OCI-LY1 (cell line): ENCODE measurements around the gene NFIB.

Source experiments
- H2AFZ ChIP-seq: fragments of 200-600 bp; sonication (generic), shearing (Covaris generic); 2 replicates; pipeline ENCODE4 v1.6.0; 2014; ENCODE audit warnings: antibody characterized with exemption, mild to moderate bottlenecking, low read length
- H3F3A ChIP-seq: fragments of 200-600 bp; sonication (generic), shearing (Covaris generic); 2 replicates; pipeline ENCODE4 v1.6.0; 2014; ENCODE audit warnings: mild to moderate bottlenecking, antibody characterized with exemption, low read length, moderate library complexity; ENCODE audit not compliant: insufficient read depth
- H3K27ac ChIP-seq: fragments of 200-600 bp; sonication (generic); 2 replicates; pipeline ENCODE4 v1.5.1; 2014; ENCODE audit warnings: low read length, mixed run types, mild to moderate bottlenecking, low read depth; ENCODE audit not compliant: poor library complexity, severe bottlenecking
- H3K27me3 ChIP-seq: fragments of 200-600 bp; sonication (generic); 2 replicates; pipeline ENCODE4 v1.6.0; 2014; ENCODE audit warnings: antibody characterized with exemption, mild to moderate bottlenecking, low read length, moderate library complexity; ENCODE audit not compliant: insufficient read depth
- H3K36me3 ChIP-seq: fragments of 200-600 bp; sonication (generic); 2 replicates; pipeline ENCODE4 v1.6.1; 2014; ENCODE audit warnings: mild to moderate bottlenecking, antibody characterized with exemption, low read length, moderate library complexity, mixed read lengths; ENCODE audit not compliant: insufficient read depth
- H3K4me1 ChIP-seq: fragments of 200-600 bp; sonication (generic); 2 replicates; pipeline ENCODE4 v1.5.1; 2014; ENCODE audit warnings: mild to moderate bottlenecking, low read length, moderate library complexity; ENCODE audit not compliant: insufficient read depth, severe bottlenecking
- H3K4me2 ChIP-seq: fragments of 200-600 bp; sonication (generic), shearing (Covaris generic); 2 replicates; pipeline ENCODE4 v1.6.1; 2014; ENCODE audit warnings: low read length
- H3K4me3 ChIP-seq: fragments of 200-600 bp; sonication (generic); 2 replicates; pipeline ENCODE4 v1.5.1; 2014; ENCODE audit warnings: low read length, low read depth, mild to moderate bottlenecking, mixed read lengths; ENCODE audit not compliant: poor library complexity, severe bottlenecking
- H3K79me2 ChIP-seq: fragments of 200-600 bp; shearing (Covaris generic); 2 replicates; pipeline ENCODE4 v1.6.1; 2016; ENCODE audit warnings: mixed run types, low read length, mixed read lengths; ENCODE audit not compliant: insufficient read depth
- H3K9ac ChIP-seq: fragments of 200-600 bp; sonication (generic), shearing (Covaris generic); 2 replicates; pipeline ENCODE4 v1.6.1; 2014; ENCODE audit warnings: mild to moderate bottlenecking, low read length, mixed read lengths
- H3K9me2 ChIP-seq: fragments of 200-600 bp; sonication (generic), shearing (Covaris generic); 2 replicates; pipeline ENCODE4 v1.6.1; 2014; ENCODE audit warnings: low read depth, mild to moderate bottlenecking, low read length, mixed read lengths
- H3K9me3 ChIP-seq: fragments of 200-600 bp; shearing (Covaris generic); 2 replicates; pipeline ENCODE4 v1.6.1; 2014; ENCODE audit warnings: low read length, mixed read lengths
- H4K20me1 ChIP-seq: fragments of 200-600 bp; sonication (generic), shearing (Covaris generic); 2 replicates; pipeline ENCODE4 v1.6.0; 2016; ENCODE audit warnings: mild to moderate bottlenecking, low read length; ENCODE audit not compliant: insufficient read depth
- CTCF ChIP-seq: fragments of 200-600 bp; sonication (generic), shearing (Covaris generic); IDR thresholded peaks from 2 replicates; pipeline ENCODE4 v1.5.1; 2017; ENCODE audit warnings: mild to moderate bottlenecking, antibody characterized with exemption, low read length, moderate library complexity, mixed read lengths
- EZH2 ChIP-seq: fragments of 200-600 bp; sonication (generic), shearing (Covaris generic); IDR thresholded peaks from 2 replicates; pipeline ENCODE4 v1.8.0; 2017; ENCODE audit warnings: borderline replicate concordance, mixed run types, mild to moderate bottlenecking, antibody characterized with exemption, low read length, moderate library complexity, mixed read lengths

NFIB gene

GRCh38 chr9:14098486-14099180 is 215.3 kb downstream of the NFIB start:
- H3K9me3 ChIP-seq = no peaks in the 10 kb centered on the region
- H3K27ac ChIP-seq = no peak overlapping the region
- no peak overlapping the region for H3K4me3 ChIP-seq
- H3K79me2 ChIP-seq = no peaks in the 10 kb centered on the region
- no peak overlapping the region for H3K9ac ChIP-seq
- no peaks in the 10 kb centered on the region for H3K4me1 ChIP-seq
- H3K9me2 ChIP-seq = no peaks in the 10 kb centered on the region
- no peaks in the 10 kb centered on the region for H4K20me1 ChIP-seq
- no peak overlapping the region for H3K4me2 ChIP-seq
- H3F3A ChIP-seq = no peaks in the 10 kb centered on the region
- H3K27me3 ChIP-seq = no peaks in the 10 kb centered on the region
- TF ChIP-seq EZH2 (no peak), CTCF (no peak)
- H2AFZ ChIP-seq = no peak overlapping the region
- H3K36me3 ChIP-seq = no peaks in the 10 kb centered on the region

- no peaks in the 10 kb centered on the region for H3K9me2 ChIP-seq
- H3K9me3 ChIP-seq = no peaks in the 10 kb centered on the region
- H3K27me3 ChIP-seq = no peaks in the 10 kb centered on the region
- no peak overlapping the region for H3K4me2 ChIP-seq
- no peak overlapping the region for H3K27ac ChIP-seq
- H4K20me1 ChIP-seq = no peaks in the 10 kb centered on the region
- H3K79me2 ChIP-seq = no peaks in the 10 kb centered on the region
- no peak overlapping the region for H3K9ac ChIP-seq
- no peak overlapping the region for H3K4me3 ChIP-seq
- no peaks in the 10 kb centered on the region for H3K36me3 ChIP-seq
- H3K4me1 ChIP-seq = no peaks in the 10 kb centered on the region
- TF ChIP-seq CTCF (no peak), EZH2 (no peak)
- no peaks in the 10 kb centered on the region for H3F3A ChIP-seq
- no peak overlapping the region for H2AFZ ChIP-seq
Measured at GRCh38 chr9:14097666-14098415, 216.1 kb downstream of the NFIB start.

- H3F3A ChIP-seq = no peaks in the 10 kb centered on the region
- H3K9me3 ChIP-seq = no peaks in the 10 kb centered on the region
- no peaks in the 10 kb centered on the region for H3K27me3 ChIP-seq
- no peak overlapping the region for H2AFZ ChIP-seq
- H4K20me1 ChIP-seq = no peaks in the 10 kb centered on the region
- TF ChIP-seq CTCF (no peak), EZH2 (no peak)
- no peak overlapping the region for H3K27ac ChIP-seq
- no peaks in the 10 kb centered on the region for H3K36me3 ChIP-seq
- no peaks in the 10 kb centered on the region for H3K79me2 ChIP-seq
- H3K4me3 ChIP-seq = no peak overlapping the region
- no peaks in the 10 kb centered on the region for H3K4me1 ChIP-seq
- H3K4me2 ChIP-seq = no peak overlapping the region
- H3K9ac ChIP-seq = no peak overlapping the region
- no peaks in the 10 kb centered on the region for H3K9me2 ChIP-seq
Measured at GRCh38 chr9:14097215-14097614, 216.7 kb downstream of the NFIB start.
